Activated naive CD4-positive, alpha-beta T cell treated with anti-CD3 and anti-CD28 coated beads for 36 hours (primary cell): Measurements from ENCODE around the gene ZXDB. TPM values are rescaled to one million over a fixed set of nuclear protein-coding genes. Genes with fewer than 3 reads are reported as not detected.
"Not testable (repeated sequence)": the region's sequence is repeated elsewhere in the genome, so short reads cannot be mapped to it uniquely, and the experiment has no call there.

Experiments
- CTCF ChIA-PET: fragments of 350-600 bp; sonication (Branson Sonifier 250); formaldehyde crosslinking; loops from one replicate; lab custom pipeline; 2021; ENCODE audit warnings: antibody characterized with exemption; lab: Charles Lee
- DNase-seq: peaks from one replicate; pipeline ENCODE4 v3.0.0-alpha.2; 2020
- H3K27ac Mint-ChIP-seq: one replicate; pipeline ENCODE4 v1.8.0; 2021; ENCODE audit warnings: mild to moderate bottlenecking, mixed read lengths
- H3K27me3 Mint-ChIP-seq: one replicate; pipeline ENCODE4 v1.8.0; 2021; ENCODE audit warnings: low read depth, mixed read lengths
- H3K36me3 Mint-ChIP-seq: one replicate; pipeline ENCODE4 v1.8.0; 2021; ENCODE audit warnings: low read depth, mixed read lengths
- H3K4me1 Mint-ChIP-seq: one replicate; pipeline ENCODE4 v1.8.0; 2021; ENCODE audit warnings: low read depth, mixed read lengths
- H3K4me3 Mint-ChIP-seq: one replicate; pipeline ENCODE4 v1.8.0; 2021; ENCODE audit warnings: mild to moderate bottlenecking, moderate library complexity, mixed read lengths
- H3K9me3 Mint-ChIP-seq: one replicate; pipeline ENCODE4 v1.8.0; 2021; ENCODE audit warnings: mixed read lengths
- intact Hi-C: fragments of 100-400 bp; cut with micrococcal nuclease; formaldehyde crosslinking; loops from one replicate; pipeline ENCODE4 v1.15.1; 2023
- total RNA-seq, 2 experiments: library from RNA; stranded (reverse); gene quantifications; one replicate each; pipeline ENCODE4 v1.2.3, GENCODE V29; 2021

ZXDB gene
- total RNA-seq, 2 experiments from 2014 or later: 4.6 to 4.8 TPM

GRCh38 chrX:57596516-57596915, 4.7 kb downstream of the ZXDB start:
- peaks cover 14% of the 10 kb centered on the region for H3K9me3 Mint-ChIP-seq
- CTCF ChIA-PET: no interaction called here
- H3K36me3 Mint-ChIP-seq: peaks cover 28% of the 10 kb centered on the region
- peak overlapping the region; percentile 43 for H3K4me3 Mint-ChIP-seq
- DNase-seq: no peak
- H3K4me1 Mint-ChIP-seq: peaks cover 19% of the 10 kb centered on the region
- no peak overlapping the region for H3K27ac Mint-ChIP-seq
- H3K27me3 Mint-ChIP-seq: no peaks in the 10 kb centered on the region
- intact Hi-C loops: no loop called here

DNA sequence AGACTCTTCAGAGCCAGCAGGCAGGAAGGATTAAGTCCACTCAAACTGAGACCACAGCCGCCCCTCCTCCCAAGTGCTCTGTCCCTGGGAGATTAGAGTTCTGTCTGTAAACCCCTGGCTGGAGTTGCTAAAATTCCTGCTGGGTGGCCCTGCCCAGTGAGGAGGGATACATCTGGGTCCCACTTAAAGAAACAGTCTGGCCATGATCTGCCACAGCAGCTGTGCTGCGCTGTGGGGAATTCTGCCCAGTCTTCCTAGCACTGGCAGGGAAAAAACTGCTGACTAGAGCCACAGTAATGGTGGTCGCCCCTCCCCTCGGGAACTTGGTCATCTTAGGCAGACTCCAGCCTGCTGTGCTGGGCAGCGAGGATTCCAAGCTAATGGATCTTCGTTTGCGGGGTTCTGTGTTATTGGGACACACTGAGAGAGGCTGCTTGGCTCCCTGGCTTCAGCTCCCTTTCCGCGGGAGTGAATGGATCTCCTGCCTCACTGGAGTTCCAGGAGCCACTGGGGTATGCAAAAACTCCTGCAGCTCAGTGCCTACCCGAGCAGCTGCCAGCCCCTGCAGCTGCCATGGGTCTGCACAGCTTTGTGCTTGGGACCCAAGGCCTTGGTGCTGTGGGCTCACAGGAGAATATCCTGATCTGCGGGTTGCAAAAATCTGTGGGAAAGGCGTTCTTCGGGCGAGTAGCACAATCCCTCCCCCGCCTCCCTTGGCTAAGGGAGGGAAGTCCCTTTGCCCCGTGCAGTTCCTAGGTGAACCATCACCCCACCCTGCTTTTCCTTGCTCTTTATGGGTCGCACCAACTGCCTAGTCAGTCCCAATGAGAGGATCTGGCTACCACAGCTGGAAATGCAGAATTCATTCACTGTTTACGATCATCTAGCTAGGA, 15.7 kb downstream of the ZXDB start:
- H3K4me1 Mint-ChIP-seq: no peaks in the 10 kb centered on the region
- intact Hi-C loops: no loop called here
- peaks cover 25% of the 10 kb centered on the region for H3K9me3 Mint-ChIP-seq
- H3K27me3 Mint-ChIP-seq: no peaks in the 10 kb centered on the region
- CTCF ChIA-PET: no interaction called here
- no peak overlapping the region for H3K4me3 Mint-ChIP-seq
- peaks cover 9% of the 10 kb centered on the region for H3K36me3 Mint-ChIP-seq
- no peak overlapping the region for H3K27ac Mint-ChIP-seq
- DNase-seq: no peak

- H3K4me1 Mint-ChIP-seq, H3K27me3 Mint-ChIP-seq, H3K4me3 Mint-ChIP-seq, CTCF ChIA-PET, H3K27ac Mint-ChIP-seq, intact Hi-C loops, DNase-seq: not testable (repeated sequence)
- H3K9me3 Mint-ChIP-seq: peaks cover 21% of the 10 kb centered on the region
- H3K36me3 Mint-ChIP-seq: peaks cover 19% of the 10 kb centered on the region
These were observed 21.5 kb downstream of the ZXDB start for GRCh38 chrX:57613351-57613750.

- H3K27me3 Mint-ChIP-seq, DNase-seq, H3K27ac Mint-ChIP-seq, H3K4me1 Mint-ChIP-seq, intact Hi-C loops, CTCF ChIA-PET, H3K4me3 Mint-ChIP-seq, H3K36me3 Mint-ChIP-seq: not testable (repeated sequence)
- peaks cover 33% of the 10 kb centered on the region for H3K9me3 Mint-ChIP-seq
These were observed 37.6 kb downstream of the ZXDB start for GRCh38 chrX:57629438-57629837.

- no peaks in the 10 kb centered on the region for H3K4me1 Mint-ChIP-seq
- CTCF ChIA-PET: no interaction called here
- no peaks in the 10 kb centered on the region for H3K27me3 Mint-ChIP-seq
- no peak overlapping the region for H3K27ac Mint-ChIP-seq
- no peak for DNase-seq
- peaks cover 20% of the 10 kb centered on the region for H3K9me3 Mint-ChIP-seq
- peaks cover 3% of the 10 kb centered on the region for H3K36me3 Mint-ChIP-seq
- H3K4me3 Mint-ChIP-seq: no peak overlapping the region
- intact Hi-C loops: no loop called here
These were observed 48.8 kb downstream of the ZXDB start for GRCh38 chrX:57640674-57641016.

GRCh38 chrX:57641338-57641737, 49.5 kb downstream of the ZXDB start:
- CTCF ChIA-PET: no interaction called here
- Mint-ChIP-seq H3K27ac (no peak overlapping the region), H3K9me3 (peaks cover 15% of the 10 kb centered on the region), H3K27me3 (no peaks in the 10 kb centered on the region), H3K4me3 (no peak overlapping the region), H3K36me3 (peaks cover 3% of the 10 kb centered on the region), H3K4me1 (no peaks in the 10 kb centered on the region)
- intact Hi-C loops: no loop called here
- DNase-seq: no peak

DNA sequence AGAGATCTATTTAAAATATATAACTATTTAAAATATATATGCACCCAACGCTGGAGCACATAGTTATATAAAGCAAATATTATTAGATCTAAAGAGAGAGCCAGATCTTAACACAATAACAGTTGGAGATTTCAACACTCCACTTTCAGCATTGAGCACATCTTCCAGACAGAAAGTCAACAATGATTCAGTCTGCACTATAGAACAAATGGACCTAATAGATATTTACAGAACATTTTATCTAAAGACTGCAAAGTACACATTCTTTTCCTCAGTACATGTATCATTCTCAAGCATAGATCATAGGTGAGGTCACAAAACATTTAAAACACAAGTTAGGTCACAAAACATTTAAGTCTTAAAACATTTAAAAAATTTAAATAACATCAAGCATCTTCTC, 51.9 kb downstream of the ZXDB start:
- H3K27ac Mint-ChIP-seq: no peak overlapping the region
- no peaks in the 10 kb centered on the region for H3K4me1 Mint-ChIP-seq
- no peak for DNase-seq
- H3K36me3 Mint-ChIP-seq: peaks cover 3% of the 10 kb centered on the region
- intact Hi-C loops: no loop called here
- H3K27me3 Mint-ChIP-seq: no peaks in the 10 kb centered on the region
- H3K9me3 Mint-ChIP-seq: peaks cover 3% of the 10 kb centered on the region
- CTCF ChIA-PET: no interaction called here
- no peak overlapping the region for H3K4me3 Mint-ChIP-seq

DNA sequence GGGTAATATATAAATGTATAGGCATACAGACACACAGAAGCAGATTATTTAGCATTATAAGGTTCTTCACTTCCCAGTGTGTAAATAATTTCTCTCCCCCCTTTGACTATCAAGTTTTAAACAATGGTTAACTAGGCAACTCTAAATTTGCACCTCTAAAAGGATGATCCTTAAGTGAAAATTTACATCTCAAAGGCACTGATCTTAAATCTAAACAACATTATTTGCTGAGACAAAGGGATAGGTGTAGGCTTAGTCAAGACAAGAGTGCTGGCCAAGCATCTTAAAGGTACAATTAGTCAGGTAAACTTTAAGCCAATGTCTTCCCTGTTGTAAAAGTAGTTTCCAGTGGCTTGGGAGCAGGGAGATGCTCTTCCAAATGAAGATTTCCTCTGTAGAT, 55.2 kb downstream of the ZXDB start:
- no peak for DNase-seq
- H3K9me3 Mint-ChIP-seq: no peaks in the 10 kb centered on the region
- H3K4me3 Mint-ChIP-seq: no peak overlapping the region
- no peaks in the 10 kb centered on the region for H3K4me1 Mint-ChIP-seq
- H3K27ac Mint-ChIP-seq: no peak overlapping the region
- intact Hi-C loops: no loop called here
- CTCF ChIA-PET: no interaction called here
- H3K27me3 Mint-ChIP-seq: no peaks in the 10 kb centered on the region
- no peaks in the 10 kb centered on the region for H3K36me3 Mint-ChIP-seq

Other genes starting within 250 kb of the ZXDB start
- not detected for gene NLRP2B, start 88.2 kb downstream of the ZXDB start, total RNA-seq